HG03064 (cell line): Measurements from ENCODE around the gene RCAN2.

Experiments used
- ATAC-seq: cut with Tn5 transposase; IDR thresholded peaks from one replicate; pipeline ENCODE4 v1.9.1; 2021; ENCODE audit warnings: low read depth; ENCODE audit not compliant: unreplicated experiment

The RCAN2 gene

DNA sequence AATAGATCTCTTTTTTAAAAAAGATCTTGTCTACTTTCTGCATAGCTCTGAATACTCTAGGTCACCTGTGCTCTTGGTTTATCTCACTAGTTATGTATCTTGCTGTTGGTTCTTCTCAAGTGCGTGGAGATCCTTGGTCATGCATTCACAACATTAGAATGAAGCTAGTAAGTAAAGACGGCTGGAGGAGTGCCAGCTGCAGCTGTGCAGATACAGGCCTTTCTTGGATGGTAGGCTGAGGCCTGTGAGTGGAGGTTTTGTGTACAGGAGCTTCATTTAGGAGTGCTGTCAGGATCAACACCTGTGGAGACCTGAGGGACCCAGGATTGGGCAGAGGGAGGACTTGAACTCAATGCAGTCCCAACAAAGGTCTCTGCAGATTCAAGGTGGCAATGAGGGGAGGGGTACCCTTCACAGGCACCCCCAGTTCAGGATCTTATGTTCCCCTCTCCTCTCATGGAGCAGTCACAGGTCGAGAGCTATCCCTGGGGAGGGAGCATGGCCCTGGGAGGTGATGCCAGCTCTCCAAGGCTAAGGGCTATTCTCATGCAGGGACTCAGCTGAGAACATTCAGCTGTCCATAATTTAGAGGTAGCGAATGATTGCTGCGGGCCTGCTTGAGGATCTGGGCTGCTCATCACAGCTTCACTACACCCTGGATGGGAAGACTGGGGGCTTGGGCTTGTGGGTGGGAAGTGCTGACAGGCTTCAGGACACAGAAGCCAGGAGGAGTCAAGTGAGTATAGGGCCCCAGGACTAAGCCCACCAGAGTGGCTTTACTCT lies 221.6 kb downstream of the RCAN2 start:
- no peak for ATAC-seq

DNA sequence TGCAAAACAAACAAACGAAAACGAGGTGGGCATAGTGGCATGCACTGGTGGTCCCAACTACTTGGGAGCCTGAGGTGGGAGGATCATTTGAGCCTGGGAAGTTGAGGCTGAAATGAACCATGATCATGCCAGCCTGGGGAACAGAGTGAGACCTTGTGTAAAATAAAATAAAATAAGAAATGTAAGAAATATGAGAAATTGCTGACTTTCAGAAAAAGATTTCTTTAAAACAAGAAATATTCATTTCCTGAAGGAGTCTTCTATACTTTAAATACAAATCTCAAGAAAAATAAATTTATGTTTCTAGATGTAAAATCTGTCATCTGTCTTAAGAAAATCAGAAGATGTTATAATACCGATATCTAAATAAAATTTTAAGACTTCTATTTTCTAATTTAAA lies 223.7 kb downstream of the RCAN2 start:
- ATAC-seq, result no peak

DNA sequence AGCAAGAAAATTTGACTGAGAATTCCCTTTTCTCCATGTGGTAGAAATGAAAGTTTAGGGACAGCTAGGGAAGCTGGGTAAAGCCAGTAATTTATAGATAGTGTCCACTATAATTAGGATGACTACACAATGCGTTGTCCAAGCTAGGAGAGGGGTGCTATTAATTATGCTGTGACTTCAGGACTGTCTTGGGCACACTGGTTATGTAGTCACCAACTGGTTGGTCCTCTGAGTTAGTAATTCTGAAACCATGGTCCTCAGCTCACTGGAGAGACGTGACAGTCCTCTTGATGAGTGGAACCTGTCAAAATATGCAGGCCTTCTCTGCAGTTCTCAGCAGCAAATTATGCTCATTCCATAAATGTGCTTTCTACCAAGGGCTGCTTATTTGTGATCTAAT lies 225.9 kb downstream of the RCAN2 start:
- ATAC-seq, result no peak

DNA sequence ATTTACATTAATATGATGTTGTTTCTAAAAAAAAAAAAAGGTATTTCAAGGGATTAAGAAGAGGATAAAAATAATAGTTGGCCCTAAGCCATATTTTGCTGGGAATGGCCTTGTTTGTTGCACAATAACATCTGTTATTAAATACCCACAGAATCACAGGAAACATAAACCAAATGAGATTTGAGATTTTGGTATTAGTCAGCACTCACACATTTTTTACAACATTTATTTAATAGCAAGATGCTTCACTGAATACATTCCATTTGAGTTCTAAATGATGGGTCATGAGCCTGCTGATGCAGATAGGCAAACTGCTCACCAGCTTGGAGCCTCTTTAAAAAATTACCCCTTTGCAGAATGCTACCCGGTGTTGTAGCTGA lies 227.6 kb downstream of the RCAN2 start:
- ATAC-seq, result no peak

DNA sequence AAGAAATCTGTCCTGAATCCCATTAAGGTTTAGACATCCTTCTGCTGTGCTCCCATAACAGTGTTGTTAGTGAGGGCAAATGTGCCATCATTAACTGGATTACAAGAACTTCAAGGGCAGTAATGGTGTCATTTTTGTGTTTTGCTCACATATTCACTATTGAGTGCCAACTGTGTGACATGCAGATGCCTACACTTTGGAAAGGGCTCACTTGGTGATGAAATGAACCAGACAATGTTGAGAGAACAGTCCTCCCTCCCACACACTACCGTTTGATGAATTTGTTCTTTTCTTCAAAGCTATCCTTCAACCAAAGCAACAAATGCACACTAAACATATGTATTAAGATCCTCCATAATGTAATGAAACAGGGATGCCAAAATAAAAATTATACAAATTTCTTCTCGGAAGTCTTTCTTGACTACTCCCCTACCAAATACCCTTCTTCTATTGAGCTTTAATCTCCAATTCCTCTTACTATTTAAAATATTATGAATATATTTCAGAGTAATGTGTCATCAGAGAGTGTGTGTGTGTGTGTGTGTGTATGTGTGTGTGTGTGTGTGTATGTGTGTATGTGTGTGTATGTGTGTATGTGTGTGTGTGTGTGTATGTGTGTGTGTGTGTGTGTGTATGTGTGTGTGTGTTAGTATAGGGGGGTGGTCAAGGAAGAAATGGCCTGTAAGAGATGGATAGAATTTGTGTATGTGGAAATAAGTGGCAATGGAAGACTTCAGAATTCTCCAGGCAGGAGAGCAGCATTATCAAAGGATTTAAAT lies 228.1 kb downstream of the RCAN2 start:
- no peak for ATAC-seq

DNA sequence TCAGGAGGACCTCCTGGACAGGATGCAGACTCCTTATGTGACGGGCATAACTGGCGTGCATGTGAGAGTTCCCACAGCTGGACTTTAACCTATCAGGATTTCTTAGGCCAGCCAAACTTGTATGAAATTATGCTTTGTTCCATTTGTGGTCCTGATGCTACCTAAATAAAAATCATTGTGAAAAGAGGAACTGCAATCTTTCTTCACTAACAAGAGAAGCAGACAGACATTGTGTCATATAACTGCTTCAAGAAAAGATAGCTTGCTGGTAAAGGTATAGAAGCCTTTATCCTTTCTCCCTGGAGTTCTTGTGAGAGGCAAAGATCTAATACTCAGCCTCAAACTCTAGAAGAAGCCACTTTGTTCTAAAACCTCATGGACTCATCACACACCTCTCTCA lies 233.0 kb downstream of the RCAN2 start:
- ATAC-seq, result no peak

DNA sequence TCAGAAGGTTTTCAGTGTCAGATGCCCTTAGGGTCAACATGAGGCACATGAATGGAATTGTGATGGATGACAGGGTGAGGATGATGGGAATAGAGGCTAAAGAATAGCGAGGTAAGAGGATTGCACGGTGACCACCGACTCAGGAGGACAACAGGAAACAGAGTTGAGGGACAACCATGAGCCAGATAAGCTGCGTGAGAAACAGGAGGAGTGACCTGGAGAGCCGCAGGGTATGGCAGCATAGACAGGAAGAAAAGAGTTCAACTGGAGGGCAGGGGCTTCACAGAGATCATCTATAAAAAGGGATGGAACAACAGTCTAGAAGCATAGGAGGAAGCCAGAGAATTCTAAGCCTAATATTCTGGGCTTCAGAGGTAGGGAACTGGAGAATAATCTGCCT lies 235.7 kb downstream of the RCAN2 start:
- no peak for ATAC-seq

DNA sequence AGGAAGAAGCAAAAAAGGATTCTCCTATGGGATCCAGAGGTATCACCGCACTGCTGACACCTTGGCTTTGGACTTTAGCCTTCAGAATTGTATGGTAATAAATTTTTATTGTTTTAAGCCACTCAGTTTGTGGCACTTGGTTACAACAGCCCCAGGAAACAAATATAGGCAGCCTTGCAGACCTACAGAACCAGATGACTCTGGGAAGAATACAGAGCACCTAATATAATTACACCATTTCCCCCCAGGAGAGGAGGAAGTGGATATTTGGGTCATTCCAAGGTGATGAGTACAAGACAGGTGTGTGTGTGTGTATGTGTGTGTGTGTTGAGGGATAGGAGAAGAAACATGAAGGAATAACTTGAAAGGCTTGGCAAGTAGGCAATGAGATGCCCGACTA lies 236.3 kb downstream of the RCAN2 start:
- ATAC-seq, result no peak

DNA sequence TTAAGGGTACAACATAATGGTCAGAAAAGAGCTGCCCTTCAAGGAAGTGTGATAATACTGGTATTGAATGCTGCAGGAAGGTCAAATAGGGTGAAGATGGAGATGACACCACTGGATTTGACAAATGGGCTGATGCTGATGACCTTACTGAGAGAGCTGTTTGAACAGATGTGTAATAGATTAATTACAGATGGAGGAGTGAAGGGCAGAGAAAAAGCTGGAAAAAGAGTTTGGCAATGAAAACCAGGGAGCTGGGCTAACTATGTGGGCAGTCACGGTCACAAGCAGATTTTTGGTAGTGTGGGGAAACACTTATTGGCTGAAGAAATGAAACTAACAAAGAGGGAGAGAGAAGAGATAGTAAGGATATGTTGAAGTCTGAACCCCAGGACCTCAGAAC lies 236.9 kb downstream of the RCAN2 start:
- ATAC-seq, result no peak

DNA sequence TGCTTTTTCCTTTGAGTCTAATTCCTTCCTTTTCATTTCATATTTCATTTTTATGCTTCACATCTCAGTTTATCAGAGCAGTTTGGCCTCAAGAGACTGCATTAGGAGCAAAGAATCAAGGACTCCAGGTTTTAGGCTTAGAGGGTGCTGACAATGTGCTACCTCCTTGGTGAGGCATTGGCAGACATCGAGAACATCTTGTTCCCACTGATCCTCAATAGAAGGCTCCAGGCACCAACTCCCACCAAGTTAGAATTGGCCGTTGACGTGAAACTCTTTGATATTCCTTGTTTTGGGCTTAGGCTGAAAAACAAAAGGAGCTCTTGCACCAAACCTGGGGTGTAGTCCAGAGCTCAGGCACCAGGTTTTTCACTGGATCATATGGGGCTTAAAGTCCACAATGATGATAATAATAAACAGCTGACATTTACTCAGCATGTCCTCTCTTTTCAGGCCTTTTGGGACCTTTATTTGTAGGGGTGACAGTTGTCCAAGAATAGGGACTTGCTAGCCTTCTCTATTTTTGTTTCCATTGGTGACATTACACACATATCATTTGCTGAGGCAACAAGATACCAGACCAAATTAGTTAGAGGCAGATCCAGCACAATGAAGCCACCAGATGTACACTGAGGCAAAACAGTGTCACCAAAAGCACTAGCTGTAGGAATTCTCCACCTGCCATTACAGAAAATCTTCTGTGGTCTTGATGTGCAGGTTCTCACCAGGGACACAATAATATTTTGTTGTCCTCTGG lies 239.5 kb downstream of the RCAN2 start:
- no peak for ATAC-seq

DNA sequence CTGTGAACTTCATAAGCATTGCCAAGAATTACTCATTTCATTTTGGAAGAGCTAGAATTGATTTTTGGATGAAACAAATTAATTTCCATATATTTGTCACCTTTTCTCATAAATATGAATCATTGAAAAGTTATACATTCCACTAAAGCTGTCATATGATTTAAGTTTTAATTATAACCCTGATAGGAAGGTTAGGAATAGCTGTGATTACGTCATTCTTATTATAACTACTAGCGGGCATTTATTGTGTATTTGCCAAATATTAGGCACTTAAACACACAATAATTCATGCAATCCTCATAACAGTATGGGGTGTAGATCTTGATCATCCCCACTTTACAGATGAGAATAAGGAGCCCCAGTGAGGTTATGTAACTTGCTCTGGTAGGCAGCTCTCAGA lies 243.1 kb downstream of the RCAN2 start:
- ATAC-seq, result no peak

DNA sequence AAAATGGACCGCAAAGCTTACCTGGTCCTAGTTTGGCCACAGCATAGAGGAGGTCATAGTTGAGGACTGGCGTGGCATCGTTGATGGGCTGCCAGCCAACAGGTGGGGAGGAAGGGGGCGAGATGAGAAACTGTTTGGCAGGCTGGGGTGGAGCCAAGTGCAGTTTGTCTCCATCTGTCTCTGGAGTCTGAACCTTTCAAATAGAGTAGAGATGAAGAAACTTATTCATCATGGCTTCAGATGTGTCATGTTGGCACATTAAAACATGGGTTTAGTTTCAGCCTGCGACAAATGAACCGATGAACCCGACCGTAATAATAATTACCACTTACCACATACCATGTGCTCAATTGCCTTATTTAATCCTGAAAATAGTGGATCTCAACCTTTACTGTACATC lies 244.5 kb downstream of the RCAN2 start:
- no peak for ATAC-seq

DNA sequence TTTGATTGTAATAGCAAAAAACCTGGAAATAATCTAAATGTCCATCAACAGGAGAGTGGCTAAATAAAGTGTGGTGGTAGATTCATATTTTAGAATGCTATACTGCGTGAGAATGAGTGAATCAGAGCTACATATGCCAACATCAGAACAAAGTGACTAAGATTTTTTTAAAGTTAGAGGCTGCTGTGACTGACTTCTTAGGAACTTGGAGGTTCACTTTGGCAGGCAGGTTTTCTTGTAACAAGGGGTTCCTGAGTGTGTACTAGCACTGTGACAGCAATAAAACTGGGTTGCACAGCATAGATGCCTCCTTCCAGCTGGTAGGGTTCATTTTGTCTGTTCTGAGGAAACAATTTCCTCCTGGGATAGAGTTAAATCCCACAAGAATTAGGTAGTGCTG lies 245.2 kb downstream of the RCAN2 start:
- no peak for ATAC-seq

DNA sequence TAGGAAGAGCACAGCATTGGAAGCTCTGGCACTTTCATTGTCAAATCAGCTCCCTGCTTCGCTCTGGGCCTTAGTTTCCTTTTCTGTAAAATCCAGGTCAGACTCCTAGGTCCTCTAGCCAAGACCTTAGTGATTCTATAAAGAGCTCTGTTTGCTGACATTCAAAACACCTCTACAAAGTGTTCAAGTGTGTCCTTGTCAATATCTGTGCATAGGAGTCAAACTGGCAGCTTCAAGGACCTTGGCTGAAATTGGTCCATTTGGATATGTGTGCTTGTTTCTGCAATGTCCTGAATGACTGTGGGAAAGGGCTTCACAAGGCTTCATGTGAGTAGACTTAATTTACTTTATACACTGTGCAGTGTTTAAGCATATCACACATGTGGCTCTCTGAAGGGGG lies 246.6 kb downstream of the RCAN2 start:
- no peak for ATAC-seq

DNA sequence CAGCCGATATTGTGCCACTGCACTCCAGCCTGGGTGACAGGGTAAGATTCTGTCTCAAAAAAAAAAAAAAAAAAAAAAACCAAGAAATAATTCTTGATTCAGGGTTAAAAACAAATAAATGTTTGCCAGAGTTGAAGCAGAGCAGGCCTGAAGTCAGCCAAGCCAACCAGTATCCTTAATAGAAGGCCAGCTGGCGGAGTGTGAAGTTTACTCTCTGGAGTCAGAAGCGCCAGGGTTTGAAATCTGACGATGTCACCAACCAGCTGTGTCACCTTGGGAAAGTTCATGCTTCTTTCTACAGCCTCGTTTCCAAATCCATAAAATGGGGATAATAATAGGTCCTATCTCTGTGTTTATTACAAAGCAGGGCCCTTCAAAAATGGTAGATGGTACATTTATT lies 247.5 kb downstream of the RCAN2 start:
- ATAC-seq, result no peak

DNA sequence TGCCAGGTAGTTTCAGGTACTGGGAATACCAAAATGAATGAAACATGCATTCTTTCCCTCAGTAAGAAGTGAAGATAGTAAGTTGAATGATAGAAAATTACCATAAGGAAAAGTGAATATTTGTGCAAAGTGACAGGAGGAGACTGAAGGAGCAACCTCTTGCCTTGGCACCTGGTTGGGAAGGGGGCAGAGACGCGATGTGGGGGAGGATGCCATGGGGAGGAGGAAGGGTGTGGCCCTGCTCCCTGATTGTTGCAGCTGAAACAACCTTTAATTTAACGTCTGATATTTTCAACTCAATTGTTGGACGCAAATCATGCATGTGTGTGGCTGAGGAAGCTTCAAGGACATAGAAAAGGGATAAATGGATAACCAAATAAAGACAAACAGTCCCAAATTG lies 248.3 kb downstream of the RCAN2 start:
- no peak for ATAC-seq

DNA sequence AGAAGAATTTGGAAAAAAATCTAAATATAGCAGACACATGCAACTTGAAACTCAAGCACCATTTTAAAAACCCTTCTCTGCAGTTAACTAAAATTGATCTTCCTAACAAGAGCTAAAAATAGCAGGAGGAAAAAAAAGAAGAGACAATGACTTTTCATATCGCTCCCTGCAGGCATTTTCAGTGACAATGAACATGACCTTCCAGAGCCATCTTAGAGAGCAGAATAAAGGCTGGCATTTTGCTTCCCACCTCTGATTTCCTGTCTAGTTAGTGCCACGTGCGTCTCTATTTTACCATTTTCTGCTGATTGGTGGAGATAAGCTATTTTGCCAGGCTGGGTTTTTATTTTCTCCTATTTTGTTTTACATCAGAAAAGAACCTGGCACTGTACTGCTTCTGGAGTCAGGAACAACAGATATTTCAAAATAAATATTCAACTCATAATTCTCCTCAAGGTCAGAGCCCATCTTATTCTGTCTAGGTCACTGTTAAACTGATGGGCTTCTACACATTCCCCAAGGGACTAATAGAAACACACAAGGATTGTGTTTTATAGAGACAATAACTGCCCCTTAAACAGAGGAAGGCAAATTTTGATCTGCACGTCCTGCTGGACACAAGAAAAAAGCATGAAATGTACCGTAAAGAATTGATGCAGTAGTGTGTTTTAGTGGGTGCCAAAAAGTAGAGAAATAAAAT lies 250.2 kb downstream of the RCAN2 start:
- no peak for ATAC-seq

DNA sequence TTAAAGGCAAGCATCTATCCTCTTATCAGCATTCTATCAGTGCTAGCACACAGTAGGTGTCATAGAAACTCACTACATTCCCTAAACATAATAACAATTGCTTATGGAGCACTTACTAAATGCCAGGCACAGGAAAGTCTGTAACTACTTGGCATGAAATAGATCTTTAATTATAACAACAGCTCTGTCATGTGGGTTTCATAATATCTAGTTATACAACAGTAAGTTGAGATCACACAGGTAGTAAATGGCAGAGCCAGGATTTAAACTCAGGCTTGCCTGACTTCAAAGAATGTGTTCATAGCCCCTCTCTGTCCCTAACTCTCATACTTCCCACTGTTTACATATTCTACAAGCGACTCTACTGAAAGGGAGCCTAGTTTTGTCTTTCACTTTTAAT lies 254.5 kb downstream of the RCAN2 start:
- ATAC-seq, result no peak

DNA sequence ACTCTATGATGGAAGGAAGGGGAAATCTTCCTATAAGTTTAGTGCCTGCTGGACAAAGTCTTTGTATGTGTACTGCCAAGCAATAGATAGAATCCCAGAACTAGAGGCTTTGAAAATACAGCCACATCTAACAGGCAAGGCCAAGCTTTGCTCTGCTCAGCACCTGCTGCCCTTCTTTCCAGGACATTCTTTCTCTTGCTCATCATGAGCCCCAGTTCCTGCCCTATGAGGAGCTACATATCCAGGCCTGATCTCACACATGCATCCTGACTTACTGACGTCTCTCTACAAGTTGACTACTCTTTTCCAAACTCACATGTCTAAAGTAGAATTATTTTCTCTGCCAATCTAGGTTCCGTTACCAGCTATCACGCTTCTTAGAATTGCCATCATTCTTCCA lies 256.0 kb downstream of the RCAN2 start:
- no peak for ATAC-seq

DNA sequence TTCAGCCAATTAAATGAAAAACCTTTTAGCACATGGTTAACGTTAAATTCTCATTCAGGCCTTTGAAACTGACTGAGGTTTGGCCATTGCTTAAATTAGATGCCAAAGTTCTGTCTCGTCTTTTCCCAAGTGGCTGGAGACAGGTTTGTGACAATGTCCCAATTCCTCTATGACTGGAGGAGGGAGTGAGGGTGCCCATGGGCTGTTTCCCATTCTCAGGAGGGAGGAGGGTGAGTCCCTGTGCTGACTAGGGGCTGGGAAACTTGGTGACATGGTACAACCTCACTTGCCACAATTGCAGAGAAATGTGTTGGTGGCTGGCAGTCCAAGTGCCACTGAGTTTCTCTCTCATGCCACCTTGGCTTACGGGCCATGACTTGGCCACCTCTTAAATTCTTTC lies 256.5 kb downstream of the RCAN2 start:
- no peak for ATAC-seq

DNA sequence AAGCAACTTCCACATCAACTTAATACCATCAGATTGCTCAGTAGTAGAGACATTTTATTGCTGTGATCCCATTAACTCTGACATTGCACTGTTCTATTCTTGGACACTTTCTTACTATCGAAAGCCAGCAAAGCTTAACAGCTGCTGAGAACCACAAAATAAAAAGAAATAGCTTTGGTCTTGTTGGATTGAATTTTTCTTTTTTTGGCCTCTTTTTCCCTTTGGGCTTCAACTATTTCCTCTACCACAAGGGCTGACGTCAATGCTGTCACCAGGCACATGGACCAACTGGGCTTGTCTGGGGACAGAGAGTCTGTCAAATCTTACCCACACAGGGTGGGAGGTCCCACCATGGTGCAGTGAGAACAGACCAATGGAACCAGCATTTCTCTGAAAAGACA lies 257.1 kb downstream of the RCAN2 start:
- ATAC-seq, result no peak
